ENCODE data around the gene LIN37.

GRCh38 chr19:35729763-35730162 is 18.6 kb upstream of the LIN37 start:
- TF ChIP-seq EZH2 (IDR thresholded peaks at IDR 0.05; ENCODE audit: borderline replicate concordance) = no peak
- TF ChIP-seq CTCF (IDR thresholded peaks at IDR 0.05; ENCODE audit: poor library complexity) = no peak

Measured in hepatocyte (in vitro differentiated cells).